Pancreas (tissue), 10 donors: ENCODE measurements around the gene KCNJ11. TPM values are rescaled to one million over a fixed set of nuclear protein-coding genes. Genes with fewer than 3 reads are reported as not detected.

Source experiments
- ATAC-seq, 4 donors: fragments of 200-7000 bp; cut with Tn5 transposase; one replicate each; pipeline versions ENCODE4 v1.8.0 to v1.9.1; 2020; ENCODE audit warnings: mild to moderate bottlenecking in 4 of 4, moderate library complexity in 4 of 4
- DNase-seq, 6 donors: peaks; one replicate each; pipeline ENCODE4 v3.0.0-alpha.2; 2020
- FAIRE-seq: peaks from 2 replicates; lab custom pipeline; 2012; peaks lifted over from hg19 to GRCh38; lab: Jason Lieb, UNC
- H3K27ac ChIP-seq, 4 donors: fragments of 200-600 bp; sonication (generic); 1 replicate in 3 of 4; 2 replicates in 1 of 4; pipeline versions ENCODE4 v1.5.0 to v1.8.0; 2020
- H3K27me3 ChIP-seq, 4 donors: fragments of 200-600 bp; one replicate each; pipeline ENCODE4 v1.8.0; 2021
- H3K36me3 ChIP-seq, 3 donors: fragments of 200-600 bp; sonication (generic) in 1 of 3; one replicate each; pipeline versions ENCODE4 v1.5.0 to v1.8.0; 2020 to 2021
- H3K4me1 ChIP-seq, 3 donors: fragments of 200-600 bp; one replicate each; pipeline ENCODE4 v1.8.0; 2021
- H3K4me3 ChIP-seq, 4 donors: fragments of 200-600 bp; sonication (generic) in 2 of 4; one replicate each; pipeline versions ENCODE4 v1.5.0 to v1.8.0; 2020 to 2021
- H3K9me3 ChIP-seq, 4 donors: fragments of 200-600 bp; one replicate each; pipeline ENCODE4 v1.8.0; 2021
- CTCF ChIP-seq, 4 donors: fragments of 200-600 bp; sonication (generic) in 3 of 4; IDR thresholded peaks; one replicate each; pipeline versions ENCODE4 v1.5.0 to v1.8.0; 2021; ENCODE audit warnings: antibody characterized with exemption in 4 of 4
- WGBS, 2 donors: extraction: QIAGEN DNeasy Blood & Tissue Kit; methylation state at CpG; one replicate each; pipeline ENCODE4 v1.1.7; 2013; 5-methylcytosine and 5-hydroxymethylcytosine counted together
- intact Hi-C, 3 donors: fragments of 100-400 bp; cut with DNase I; formaldehyde crosslinking; loops; one replicate each; pipeline versions ENCODE4 v1.11.1 to v1.14.2; 2022
- polyA plus RNA-seq, 2 donors: library from polyadenylated mRNA; stranded (reverse); fragments of 200-250 nt; gene quantifications; one replicate each; pipeline ENCODE4 v1.2.3, GENCODE V29; 2013
- total RNA-seq, 6 donors: library from RNA; stranded (reverse); fragmentation: NEBNext Ultra II Directional in 4 of 6; extraction: Animal tissue kit (Norgen Biotek cat#: 25700) in 4 of 6; gene quantifications; one replicate each; pipeline versions ENCODE4 v1.2.1 to v1.2.4, GENCODE V29; 2021 to 2023
- donor health status: healthy with polysubstance abuse.
- donor health status: DM: no; HTN: no; CAD: no; lungs with moderate emphysema.
- donor health status: DM: no; HTN: no; CAD: no.
- donor health status: control.
- donor health status: control.
- donor health status: Bipolar disorder and iron deficiency.
- donor health status: DM: yes; HTN: yes; CAD: no.
- donor health status: DM: no; HTN: no; CAD: no.
- donor health status: DM: no; HTN: no; CAD: no.
- donor health status: DM: yes; HTN: yes; CAD: no.

KCNJ11 gene
- total and polyA plus RNA-seq, 8 donors: 5.0 to 17.7 (median 11.1) TPM

- H3K4me1 ChIP-seq: peaks cover 0 to 6% (median 4%) of the 10 kb centered on the region in 3 donors
- intact Hi-C loops: no loop called here
- DNase-seq (peak; percentile 59 to 86 (median 72)), ATAC-seq (peak; percentile 80 to 88 (median 84)), FAIRE-seq (no peak)
- peak overlapping the region; percentile 53 to 70 (median 62) for H3K4me3 ChIP-seq
- no peaks in the 10 kb centered on the region for H3K36me3 ChIP-seq
- H3K27me3 ChIP-seq: no peaks in the 10 kb centered on the region
- no peak for TF ChIP-seq CTCF (IDR thresholded peaks at IDR 0.05)
- no peaks in the 10 kb centered on the region for H3K9me3 ChIP-seq
- WGBS, 2 donors: 0% methylated on average over 58 to 69 of the region's 69 CpGs
- peak overlapping the region; percentile 49 to 66 (median 54) for H3K27ac ChIP-seq
Measured at GRCh38 chr11:17352950-17353820, 35.3 kb downstream of the KCNJ11 start.

GRCh38 chr11:17351510-17352176 lies 36.8 kb downstream of the KCNJ11 start, which contains the start of gene NCR3LG1:
Gene NCR3LG1, plus strand, starts transcription at chr11:17351800. Its CDS starts 170 bp downstream, at chr11:17351970.
- Histone ChIP-seq H3K9me3 (no peaks in the 10 kb centered on the region), H3K4me3 (peak within 1 kb of the TSS; percentile 18 to 70 (median 62)), H3K27ac (no peak within 1 kb of the TSS), H3K27me3 (no peaks in the 10 kb centered on the region), H3K4me1 (peaks cover 0 to 6% (median 4%) of the 10 kb centered on the region in 3 donors), H3K36me3 (no peaks in the 10 kb centered on the region)
- peak; percentile 29 to 74 (median 43) for DNase-seq
- intact Hi-C loops: no loop called here
- WGBS, 2 donors: 3 to 4% methylated on average over 61 of the region's 61 CpGs
- peak; percentile 4 to 53 (median 44) for ATAC-seq
- TF ChIP-seq CTCF (IDR thresholded peaks at IDR 0.05): no peak
- no peak for FAIRE-seq

GRCh38 chr11:17351172-17351509 lies 37.3 kb downstream of the KCNJ11 start:
- no peaks in the 10 kb centered on the region for H3K36me3 ChIP-seq
- no peak for ATAC-seq
- no peak for TF ChIP-seq CTCF (IDR thresholded peaks at IDR 0.05)
- intact Hi-C loops: no loop called here
- DNase-seq: no peak
- H3K4me1 ChIP-seq: peaks cover 0 to 6% (median 4%) of the 10 kb centered on the region in 3 donors
- H3K27ac ChIP-seq: no peak overlapping the region
- H3K9me3 ChIP-seq: no peaks in the 10 kb centered on the region
- no peak for FAIRE-seq
- H3K27me3 ChIP-seq: no peaks in the 10 kb centered on the region
- H3K4me3 ChIP-seq: peak overlapping the region in 3 of 4 donors; percentile 26 to 65 (median 58)
- 21 to 25% methylated on average over 12 of the region's 12 CpGs for WGBS, 2 donors

- no peak for TF ChIP-seq CTCF (IDR thresholded peaks at IDR 0.05)
- H3K27me3 ChIP-seq: no peaks in the 10 kb centered on the region
- 92 to 96% methylated on average over 7 of the region's 7 CpGs for WGBS, 2 donors
- peaks cover 0 to 6% (median 4%) of the 10 kb centered on the region in 3 donors for H3K4me1 ChIP-seq
- FAIRE-seq (no peak), DNase-seq (no peak), ATAC-seq (no peak)
- intact Hi-C loops: no loop called here
- H3K4me3 ChIP-seq: peak overlapping the region in 1 of 4 donors; percentile 58
- no peak overlapping the region for H3K27ac ChIP-seq
- no peaks in the 10 kb centered on the region for H3K9me3 ChIP-seq
- H3K36me3 ChIP-seq: no peaks in the 10 kb centered on the region
Measured at GRCh38 chr11:17350455-17351171, 37.8 kb downstream of the KCNJ11 start.
